Measurements from ENCODE around the gene CACNA1A.

CACNA1A gene

GRCh38 chr19:13282486-13283065 lies 223.7 kb downstream of the CACNA1A start:
- no peak for TF ChIP-seq CTCF (IDR thresholded peaks at IDR 0.05; ENCODE audit: low read depth, low read length)
- DNase-seq (ENCODE audit: extremely low read depth, low read depth) = no peak

- no peak for TF ChIP-seq CTCF (IDR thresholded peaks at IDR 0.05; ENCODE audit: low read depth, low read length)
- DNase-seq (ENCODE audit: extremely low read depth, low read depth) = no peak
Observed at GRCh38 chr19:13281567-13282291, 224.6 kb downstream of the CACNA1A start.

GRCh38 chr19:13277104-13277809 lies 229.0 kb downstream of the CACNA1A start:
- peak; percentile 47 for TF ChIP-seq CTCF (IDR thresholded peaks at IDR 0.05; ENCODE audit: low read depth, low read length)
- DNase-seq (ENCODE audit: extremely low read depth, low read depth) = peak; percentile 30

- DNase-seq (ENCODE audit: extremely low read depth, low read depth) = no peak
- no peak for TF ChIP-seq CTCF (IDR thresholded peaks at IDR 0.05; ENCODE audit: low read depth, low read length)
Observed at GRCh38 chr19:13275016-13275722, 231.1 kb downstream of the CACNA1A start.

GRCh38 chr19:13270514-13271105 lies 235.7 kb downstream of the CACNA1A start:
- DNase-seq (ENCODE audit: extremely low read depth, low read depth) = no peak
- TF ChIP-seq CTCF (IDR thresholded peaks at IDR 0.05; ENCODE audit: low read depth, low read length) = no peak

- TF ChIP-seq CTCF (IDR thresholded peaks at IDR 0.05; ENCODE audit: low read depth, low read length) = no peak
- DNase-seq (ENCODE audit: extremely low read depth, low read depth) = no peak
Observed at GRCh38 chr19:13269348-13269747, 236.9 kb downstream of the CACNA1A start.

All from AG09319 (cell line).